Ovary (tissue), 3 donors: ENCODE measurements around the gene TBC1D1.

Source experiments
- CTCF ChIP-seq, 3 donors: fragments of 450-650 bp in 2 of 3; fragments of 200-600 bp in 1 of 3; IDR thresholded peaks; one replicate each; pipeline versions ENCODE4 v1.5.1 to v1.8.0; 2016 to 2022; ENCODE audit warnings: antibody characterized with exemption in 3 of 3, mild to moderate bottlenecking in 1 of 3
- EP300 ChIP-seq: sonication (generic); formaldehyde crosslinking; IDR thresholded peaks from one replicate; pipeline ENCODE4 v1.6.1; 2017; ENCODE audit warnings: antibody characterized with exemption
- POLR2A ChIP-seq: fragments of 450-650 bp; IDR thresholded peaks from one replicate; pipeline ENCODE4 v1.6.1; 2017; ENCODE audit warnings: antibody characterized with exemption, mild to moderate bottlenecking, moderate library complexity
- donor health status: DM: no; HTN: no; CAD: no.

GRCh38 chr4:37882665-37883296, 8.1 kb upstream of the TBC1D1 start:
- TF ChIP-seq CTCF (IDR thresholded peaks at IDR 0.05) (no peak), POLR2A (no peak), EP300 (no peak)
